NCI-H2171 (cell line): Measurements from ENCODE around the gene NDUFB11.
"Not testable (repeated sequence)": the region's sequence is repeated elsewhere in the genome, so short reads cannot be mapped to it uniquely, and the experiment has no call there.

Experiments
- DNase-seq: peaks from one replicate; lab custom pipeline; 2025; lab: John Stamatoyannopoulos, UW

NDUFB11 gene

DNA sequence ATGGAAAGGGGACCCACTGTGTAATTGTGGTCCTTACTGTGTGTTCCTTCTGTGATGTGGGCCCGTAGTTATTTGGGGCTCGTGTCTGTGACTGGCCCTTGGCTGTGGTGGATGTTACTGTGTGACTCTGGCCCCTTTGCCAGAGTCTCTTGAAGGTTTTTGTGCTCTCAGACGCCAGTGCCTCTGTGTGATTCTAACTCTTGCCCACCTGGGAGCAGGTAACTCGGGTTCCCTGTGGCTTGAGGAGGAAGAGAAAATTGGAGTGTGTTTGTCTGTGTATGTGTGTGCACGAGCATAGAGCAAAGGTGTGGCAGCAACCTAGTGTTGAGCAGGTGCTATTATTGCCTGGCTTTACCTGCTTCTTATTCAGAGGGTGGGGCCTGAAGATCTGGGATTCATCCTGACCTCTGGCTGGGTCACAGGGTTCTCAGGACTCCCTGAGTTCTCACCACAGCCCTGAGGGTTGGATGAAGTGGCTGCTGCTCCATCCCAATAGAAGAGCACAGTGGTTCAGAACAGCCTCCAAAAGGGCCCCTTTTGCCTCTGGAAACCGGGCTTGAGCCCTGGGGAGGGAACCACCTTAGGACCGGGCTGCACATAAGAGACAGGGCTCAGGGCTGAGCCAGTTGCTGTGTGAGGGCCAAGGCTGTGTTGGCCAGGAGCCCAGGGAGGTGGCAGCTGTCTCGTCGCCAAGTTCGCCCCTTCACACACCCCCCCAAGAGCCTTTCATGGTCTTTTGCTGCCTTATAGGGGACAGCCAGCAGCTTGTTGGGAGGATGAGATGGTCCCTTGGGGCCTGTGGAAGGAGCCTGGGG lies 1.8 kb upstream of the NDUFB11 start:
- peak; percentile 34 for DNase-seq

DNA sequence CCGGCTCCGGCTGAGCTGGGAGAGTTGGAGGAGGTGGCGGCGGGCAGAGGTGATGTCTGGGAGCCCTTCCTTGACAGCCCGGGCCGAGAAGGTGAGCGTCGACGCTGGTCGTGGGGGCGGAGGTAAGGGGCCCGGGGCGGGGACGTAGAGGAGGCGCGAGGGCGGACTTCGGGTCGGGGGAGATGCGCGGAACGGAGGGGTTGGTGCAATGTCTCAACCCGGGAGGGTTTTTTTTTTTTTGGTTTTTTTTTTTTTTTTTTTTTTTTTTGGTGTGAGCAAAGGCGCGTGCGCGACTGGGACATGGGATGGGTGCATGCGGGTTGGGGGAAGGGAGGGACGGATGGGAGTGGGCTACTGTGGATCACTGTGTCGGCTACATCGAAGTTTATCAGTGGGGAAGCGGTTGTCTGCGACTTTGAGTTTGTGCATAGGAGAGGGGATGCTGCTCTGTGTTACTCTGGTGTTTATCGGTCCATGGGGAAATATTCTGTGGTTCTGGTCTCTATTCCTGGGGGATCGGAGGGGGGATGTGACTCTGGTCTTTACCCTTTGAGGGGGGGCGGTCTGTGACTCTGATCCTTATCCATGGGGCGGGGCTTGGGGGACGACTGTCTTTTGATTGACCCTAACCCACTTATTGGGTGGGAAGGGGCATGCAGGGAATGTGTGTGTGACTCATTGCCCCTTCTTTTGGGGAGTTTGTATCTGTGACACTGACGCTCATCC lies 1.1 kb upstream of the NDUFB11 start:
- peak; percentile 50 for DNase-seq

DNA sequence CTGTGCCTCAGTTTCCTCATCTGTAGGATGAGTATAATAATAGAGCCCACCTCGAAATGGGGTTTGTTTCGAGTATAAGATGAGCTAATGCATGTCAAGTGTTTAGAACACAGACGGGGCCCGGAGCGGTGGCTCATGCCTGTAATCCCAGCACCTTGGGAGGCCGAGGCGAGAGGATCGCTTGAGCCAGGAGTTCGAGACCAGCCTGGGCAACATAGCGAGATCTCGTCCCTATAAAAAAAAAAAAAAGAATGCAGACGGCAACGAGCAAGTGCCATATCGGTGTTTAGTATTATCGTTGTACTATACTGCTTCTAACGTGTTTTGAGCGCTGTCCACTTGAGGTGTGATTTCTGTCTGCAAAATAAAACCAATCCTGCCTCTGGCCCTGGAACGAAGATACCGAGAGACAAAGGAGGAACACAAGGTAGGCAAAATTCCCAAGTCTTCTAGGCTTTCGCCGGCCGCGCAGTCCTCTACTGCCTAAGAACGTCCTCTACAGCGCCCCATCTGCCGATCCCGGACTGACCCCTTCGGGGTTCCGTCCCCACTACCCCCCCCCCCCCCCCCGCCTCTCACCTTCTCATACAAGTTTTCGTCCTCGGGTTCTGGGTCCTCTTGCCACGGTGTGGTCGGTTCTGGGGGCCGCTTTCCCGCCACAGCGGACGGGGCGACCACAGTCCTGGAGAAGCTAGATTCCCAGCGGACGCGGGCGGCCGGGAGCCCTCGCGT lies 442 bp downstream of the NDUFB11 start:
- peak; percentile 20 for DNase-seq

DNA sequence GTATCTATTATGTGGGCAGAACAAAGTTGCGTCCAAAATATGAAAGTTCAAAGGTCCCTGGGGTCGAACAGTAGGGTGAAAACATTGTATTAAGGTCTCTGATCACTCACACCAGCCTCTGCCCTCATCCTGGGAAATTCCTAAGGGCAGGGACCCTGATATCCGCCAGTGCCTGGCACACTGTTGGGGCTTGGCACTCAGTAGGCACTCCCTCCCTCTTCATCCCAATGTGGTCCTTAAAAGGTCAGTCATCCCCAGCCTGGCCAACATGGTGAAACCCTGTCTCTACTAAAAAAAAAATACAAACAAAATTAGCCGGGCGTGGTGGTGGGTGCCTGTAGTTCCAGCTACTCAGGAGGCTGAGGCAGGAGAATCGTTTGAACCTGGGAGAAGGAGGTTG lies 6.3 kb downstream of the NDUFB11 start:
- no peak for DNase-seq

DNA sequence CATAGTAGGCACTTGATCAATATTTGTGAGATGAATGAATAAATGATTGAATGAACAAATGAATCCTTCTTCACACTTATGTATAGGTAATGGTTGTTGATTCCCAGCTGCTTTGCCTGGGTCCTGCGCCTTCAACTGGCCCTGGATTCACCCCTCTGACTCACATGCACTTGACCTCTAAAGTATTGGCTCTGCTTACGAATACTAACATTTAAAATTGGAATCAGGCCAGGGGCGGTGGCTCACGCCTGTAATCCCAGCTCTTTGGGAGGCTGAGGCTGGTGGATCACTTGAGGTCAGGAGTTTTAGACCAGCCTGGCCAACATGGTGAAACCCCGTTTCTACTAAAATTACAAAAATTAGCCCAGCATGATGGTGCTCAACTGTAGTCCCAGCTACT lies 8.9 kb downstream of the NDUFB11 start:
- DNase-seq: not testable (repeated sequence)

DNA sequence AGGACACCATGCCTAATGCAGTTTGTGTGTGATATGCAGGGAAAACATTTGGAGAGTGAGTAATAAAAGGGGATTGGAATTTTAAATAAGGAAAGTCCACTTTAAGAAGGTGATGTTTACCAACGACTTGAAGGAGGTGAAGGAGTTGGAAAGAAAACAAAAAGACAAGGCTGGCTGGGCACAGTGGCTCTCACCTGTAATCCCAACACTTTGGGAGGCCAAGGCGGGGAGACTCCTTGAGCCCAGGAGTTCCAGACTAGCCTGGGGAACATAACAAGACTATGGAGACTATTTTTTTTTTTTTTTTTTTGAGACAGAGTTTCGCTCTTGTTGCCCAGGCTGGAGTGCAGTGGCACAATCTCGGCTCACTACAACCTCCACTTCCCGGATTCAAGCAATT lies 11.0 kb downstream of the NDUFB11 start:
- DNase-seq: no peak

DNA sequence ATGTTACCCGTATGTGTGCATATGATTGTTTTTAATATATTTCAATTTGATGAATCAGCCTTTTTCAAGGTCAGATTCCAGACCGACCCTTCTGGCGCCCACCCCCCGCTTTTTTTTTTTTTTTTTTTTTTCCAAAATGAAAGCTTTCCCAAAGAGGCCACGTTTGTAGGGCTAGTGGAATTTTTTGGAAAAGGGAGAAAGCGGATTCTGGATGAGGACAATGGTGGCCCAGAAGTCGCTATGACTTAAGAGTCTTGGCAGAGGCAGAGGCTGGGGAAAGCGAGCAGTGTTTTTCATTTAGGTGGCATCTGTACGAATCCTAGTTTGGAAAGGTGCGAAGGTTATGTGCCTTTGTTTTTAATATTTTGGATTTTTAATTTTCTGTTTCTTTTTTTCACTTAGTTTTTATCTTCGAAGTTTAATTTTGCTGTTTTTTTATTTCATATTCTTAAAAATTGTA lies 14.6 kb downstream of the NDUFB11 start:
- DNase-seq: peak; percentile 2

DNA sequence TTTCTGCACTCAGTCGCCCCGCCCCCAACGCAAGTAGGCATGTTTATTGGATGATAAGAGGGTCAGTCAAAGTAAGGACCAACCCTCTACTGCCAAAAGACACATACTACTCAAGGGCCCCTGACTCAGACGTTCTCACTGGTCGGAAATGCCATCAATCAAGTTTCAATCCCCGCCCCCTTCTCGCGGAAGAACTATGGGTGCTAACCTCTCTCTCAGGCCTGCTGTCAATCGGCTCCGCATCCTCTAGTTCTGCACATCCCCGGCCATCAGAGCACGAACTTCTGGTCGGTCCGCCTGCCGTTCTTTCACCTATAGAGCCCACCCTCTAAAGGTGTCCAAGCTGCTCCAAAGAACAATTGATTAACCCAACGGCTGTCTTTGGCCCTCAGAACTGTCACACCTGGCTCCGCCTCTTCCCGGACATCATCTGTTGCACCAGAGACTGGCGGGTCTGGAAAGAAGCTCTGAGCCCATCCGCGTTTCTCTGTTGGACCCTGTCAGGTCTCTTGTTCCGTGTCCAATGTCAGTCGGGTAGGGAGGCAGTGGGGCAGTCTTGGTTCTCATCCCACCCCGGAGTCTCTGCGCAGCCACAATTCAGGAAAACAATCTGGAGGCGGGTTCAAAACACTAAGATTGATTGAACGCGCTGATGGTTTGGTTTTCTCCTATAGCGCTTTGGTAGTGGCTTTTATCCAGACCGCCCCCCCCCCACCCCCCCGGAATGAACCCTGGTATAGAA lies 15.2 kb downstream of the NDUFB11 start:
- DNase-seq: peak; percentile 76

DNA sequence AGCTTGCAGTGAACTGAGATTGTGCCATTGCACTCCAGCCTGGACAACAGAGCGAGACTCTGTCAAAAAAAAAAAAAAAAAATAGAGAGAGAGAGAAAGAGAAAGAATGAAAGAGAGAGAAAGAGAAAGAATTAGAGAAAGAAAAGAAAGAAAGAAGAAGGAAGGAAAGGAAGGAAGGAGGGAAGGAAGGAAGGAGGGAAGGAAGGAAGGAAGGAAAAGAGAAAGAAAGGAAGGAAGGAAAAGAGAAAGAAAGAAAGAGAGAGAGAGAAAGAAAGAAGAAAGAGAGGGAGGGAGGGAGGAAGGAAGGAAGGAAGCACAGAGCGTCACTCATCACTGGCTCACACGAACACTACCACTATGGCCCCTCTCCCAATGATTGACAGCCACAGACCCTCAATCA lies 20.0 kb downstream of the NDUFB11 start:
- not testable (repeated sequence) for DNase-seq

DNA sequence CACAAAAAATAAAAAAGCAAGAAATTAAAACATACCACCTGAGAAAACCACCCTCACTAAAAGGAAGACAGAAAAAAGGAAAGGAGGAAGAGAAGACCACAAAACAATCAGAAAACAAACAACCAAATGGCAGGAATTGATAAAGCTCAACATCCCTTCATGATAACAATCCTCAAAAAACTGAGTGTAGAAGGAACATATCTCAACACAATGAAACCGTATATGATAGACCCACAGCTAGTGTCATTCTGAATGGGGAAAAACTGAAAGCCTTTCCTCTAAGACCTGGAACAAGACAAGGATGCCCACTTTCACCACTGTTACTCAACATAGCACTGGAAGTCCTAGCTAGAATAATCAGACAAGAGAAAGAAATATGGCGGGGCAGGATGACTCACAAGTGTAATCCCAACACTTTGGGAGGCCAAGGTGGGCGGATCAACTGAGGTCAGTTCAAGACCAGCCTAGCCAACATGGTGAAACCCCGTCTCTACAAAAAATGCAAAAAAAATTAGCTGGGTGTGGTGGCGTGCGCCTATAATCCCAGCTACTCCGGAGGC lies 27.9 kb downstream of the NDUFB11 start:
- DNase-seq: not testable (repeated sequence)

DNA sequence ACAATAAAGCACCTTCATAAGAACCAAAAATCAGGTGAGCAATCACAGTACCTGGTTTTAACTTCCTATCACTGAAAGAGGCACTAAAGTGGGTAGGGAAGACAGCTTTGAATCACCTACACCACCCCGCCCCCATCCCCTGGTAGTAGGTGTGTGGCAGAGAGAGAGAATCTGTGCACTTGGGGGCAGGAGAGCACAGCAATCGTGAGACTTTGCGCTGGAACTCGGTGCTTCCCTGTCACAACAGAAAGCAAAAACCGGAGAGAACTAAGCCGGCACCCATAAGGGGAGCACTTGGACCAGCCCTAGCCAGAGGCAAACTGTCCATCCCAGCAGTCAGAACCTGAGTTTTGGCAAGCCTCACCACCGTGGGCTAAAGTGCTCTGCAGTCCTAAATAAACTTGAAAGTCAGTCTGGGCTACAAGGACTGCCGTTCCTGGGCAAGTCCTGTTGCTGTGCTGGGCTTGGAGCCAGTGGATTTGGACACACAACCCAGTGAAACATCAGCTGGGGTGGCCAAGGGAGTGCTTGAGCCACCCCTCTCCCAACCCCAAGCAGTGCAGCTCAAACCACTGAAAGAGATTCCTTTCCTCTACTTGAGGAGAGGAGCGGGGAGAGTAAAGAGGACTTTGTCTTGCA lies 32.1 kb downstream of the NDUFB11 start:
- no peak for DNase-seq

DNA sequence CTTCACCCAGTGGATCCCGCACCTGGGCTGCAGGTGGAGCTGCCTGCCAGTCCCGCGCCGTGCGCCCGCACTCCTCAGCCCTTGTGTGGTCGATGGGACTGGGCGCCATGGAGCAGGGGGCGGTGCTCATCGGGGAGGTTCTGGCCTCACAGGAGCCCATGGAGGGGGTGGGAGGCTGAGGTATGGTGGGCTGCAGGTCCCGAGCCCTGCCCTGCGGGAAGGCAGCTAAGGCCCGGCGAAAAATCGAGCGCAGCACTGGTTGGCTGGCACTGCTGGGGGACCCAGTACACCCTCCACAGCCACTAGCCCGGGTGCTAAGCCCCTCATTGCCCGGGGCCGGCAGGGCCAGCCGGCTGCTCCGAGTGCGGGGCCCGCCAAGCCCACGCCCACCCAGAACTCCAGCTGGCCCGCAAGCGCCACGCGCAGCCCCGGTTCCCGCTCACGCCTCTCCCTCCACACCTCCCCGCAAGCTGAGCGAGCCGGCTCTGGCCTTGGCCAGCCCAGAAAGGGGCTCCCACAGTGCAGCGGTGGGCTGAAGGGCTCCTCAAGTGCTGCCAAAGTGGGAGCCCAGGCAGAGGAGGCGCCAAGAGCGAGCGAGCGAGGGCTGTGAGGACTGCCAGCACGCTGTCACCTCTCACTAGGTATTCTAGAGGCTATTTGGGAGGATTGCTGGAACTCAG lies 33.4 kb downstream of the NDUFB11 start:
- not testable (repeated sequence) for DNase-seq

DNA sequence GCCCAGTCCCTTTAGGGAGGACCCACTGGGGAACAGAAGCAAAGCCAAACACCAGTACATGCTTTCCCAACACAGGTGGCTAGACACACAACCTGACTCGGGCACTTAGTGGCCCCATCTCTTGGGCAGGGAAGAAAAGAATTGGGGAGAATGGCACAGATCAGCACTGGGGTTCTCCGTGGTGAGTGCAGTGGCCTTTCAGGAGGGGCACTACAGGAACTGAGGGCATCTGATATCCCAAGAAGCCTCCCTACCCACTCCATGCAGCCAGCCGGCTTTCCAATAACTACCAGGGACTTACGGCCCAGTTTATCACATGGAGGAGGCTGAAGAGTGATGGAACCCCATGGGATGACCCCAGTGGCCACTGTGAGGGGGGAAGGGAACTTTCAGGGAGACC lies 43.3 kb downstream of the NDUFB11 start:
- DNase-seq: no peak

DNA sequence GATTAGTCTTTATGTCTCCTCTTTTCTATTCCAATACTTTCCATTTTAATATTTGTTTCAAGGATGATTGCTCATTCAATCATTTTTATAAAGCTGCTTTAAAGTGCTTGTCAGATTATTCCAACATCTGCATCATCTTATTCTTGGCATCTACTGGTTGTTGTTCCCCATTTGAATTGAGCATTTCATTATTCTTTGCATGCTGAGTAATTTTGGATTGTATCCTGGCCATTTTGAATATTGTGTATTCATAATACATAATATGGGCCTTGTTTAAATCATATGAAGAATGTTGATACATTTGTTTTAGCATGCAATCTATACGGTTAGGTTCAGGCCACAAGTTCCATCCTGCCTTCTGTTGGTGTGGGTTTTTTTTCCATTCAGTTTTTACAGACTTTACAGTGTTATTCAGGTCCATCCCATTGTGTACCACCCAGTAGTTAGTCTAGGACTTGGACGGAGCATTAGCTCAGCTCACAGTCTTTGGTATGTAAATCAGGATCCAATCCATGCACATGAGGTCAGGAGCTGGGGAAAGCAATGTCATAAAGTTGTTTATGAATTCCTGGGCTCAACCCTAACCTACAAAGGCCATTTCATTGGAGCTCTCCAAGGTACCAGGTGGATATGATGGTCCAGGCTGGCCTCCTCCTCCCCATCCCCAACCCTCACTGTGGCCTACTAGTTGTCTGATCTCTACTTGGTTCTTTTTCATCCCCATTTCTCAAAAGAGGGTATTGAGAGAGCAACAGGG lies 46.0 kb downstream of the NDUFB11 start:
- DNase-seq: no peak

DNA sequence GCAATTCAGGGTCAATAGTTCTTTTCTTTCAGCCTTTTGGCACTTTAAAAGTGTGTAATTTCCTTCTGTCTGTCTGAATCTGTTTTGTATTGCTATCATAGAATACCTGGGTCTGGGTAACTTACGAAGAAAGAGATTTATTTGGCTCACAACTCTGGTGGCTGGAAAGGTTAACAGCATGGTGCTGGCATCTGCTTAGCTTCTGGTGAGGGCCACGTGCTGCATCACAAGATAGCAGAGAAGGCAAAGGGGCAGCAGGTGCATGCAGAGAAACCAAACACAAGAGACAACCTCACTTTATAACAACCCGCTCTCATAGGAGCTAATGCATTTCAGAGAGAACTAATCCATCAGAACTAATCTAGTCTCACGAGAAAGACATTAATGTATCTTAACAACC lies 47.5 kb downstream of the NDUFB11 start:
- no peak for DNase-seq

DNA sequence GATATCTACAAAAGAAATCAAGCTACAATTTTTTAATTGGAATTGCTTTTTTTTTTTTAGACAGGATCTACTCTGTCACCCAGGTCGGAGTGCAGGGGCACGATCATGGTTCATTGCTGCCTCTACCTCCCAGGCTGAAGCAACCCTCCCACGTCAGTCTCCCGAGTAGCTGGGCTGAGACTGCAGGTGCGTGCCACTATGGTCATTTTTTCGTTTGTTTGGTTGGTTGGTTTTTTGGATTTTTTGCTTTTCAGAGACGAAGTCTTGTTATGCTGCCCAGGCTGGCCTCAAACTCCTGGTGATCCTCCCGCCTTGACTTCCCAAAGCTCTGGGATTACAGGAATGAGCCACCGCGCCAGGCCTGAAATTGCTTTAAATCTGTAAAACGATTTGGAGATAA lies 50.6 kb downstream of the NDUFB11 start:
- no peak for DNase-seq

DNA sequence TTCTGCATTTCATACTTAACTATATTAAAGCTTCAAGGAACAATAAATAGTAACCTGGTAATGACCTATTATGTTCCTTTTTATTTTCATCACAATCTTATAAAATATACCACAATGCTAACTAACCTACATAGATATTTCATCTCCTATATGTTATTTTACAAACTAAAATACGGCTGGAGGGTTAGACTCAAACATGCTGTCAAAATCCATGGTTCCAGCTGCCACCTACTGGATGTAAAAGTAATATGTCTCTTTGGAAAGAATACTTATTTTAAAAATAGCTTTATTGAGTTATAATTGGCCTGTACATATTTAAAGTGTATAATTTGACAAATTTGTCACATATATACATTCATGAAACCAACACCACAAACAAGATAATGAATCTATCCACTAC lies 51.3 kb downstream of the NDUFB11 start:
- peak; percentile 1 for DNase-seq
